AG04450 (cell line): ENCODE results near the gene MAP3K5. TPM values are rescaled to one million over a fixed set of nuclear protein-coding genes. Genes with fewer than 3 reads are reported as not detected.
"Not testable (repeated sequence)": the region's sequence is repeated elsewhere in the genome, so short reads cannot be mapped to it uniquely, and the experiment has no call there.

Experiments
- CTCF ChIA-PET: fragments of 300-600, 350-600 bp; formaldehyde crosslinking; extraction: SDS; loops from one replicate; lab custom pipeline; 2022; ENCODE audit warnings: antibody characterized with exemption, inconsistent platforms; lab: Charles Lee
- POLR2A ChIA-PET: fragments of 350-600 bp; formaldehyde crosslinking; extraction: SDS; loops from one replicate; lab custom pipeline; 2021; ENCODE audit warnings: antibody characterized with exemption, inconsistent platforms; lab: Yijun Ruan, JAX
- DNase-seq: peaks from one replicate; pipeline ENCODE4 v3.0.0-alpha.2; 2011; ENCODE audit warnings: low read depth, low spot score
- H3K27ac ChIP-seq: one replicate; pipeline ENCODE4 v1.5.1; 2012; ENCODE audit warnings: low read depth, low read length, control low read depth
- H3K27me3 ChIP-seq: one replicate; pipeline ENCODE4 v1.6.0; 2012; ENCODE audit warnings: low read length; ENCODE audit not compliant: control insufficient read depth, insufficient read depth
- H3K4me3 ChIP-seq: 2 replicates; pipeline ENCODE4 v1.5.1; 2011; ENCODE audit warnings: mild to moderate bottlenecking, low read depth, low read length, control low read depth
- H3K9me3 ChIP-seq: 2 replicates; pipeline ENCODE4 v1.5.1; 2012; ENCODE audit warnings: low read length; ENCODE audit not compliant: control insufficient read depth, insufficient read depth
- polyA plus RNA-seq: library from polyadenylated mRNA; depleted of rRNA; stranded (reverse); fragments of >200 nt; gene quantifications from 2 replicates; pipeline ENCODE4 v1.2.3, GENCODE V29; 2011
- TF ChIP-seq, protein P1 (sequence below): IDR thresholded peaks from 2 replicates; pipeline ENCODE4 v1.5.1; 2011; ENCODE audit warnings: low read depth, low read length, control low read depth, inconsistent platforms

MAP3K5 gene
- polyA plus RNA-seq, 1 experiment: 17.0 TPM

GRCh38 chr6:136594671-136595070 lies 197.6 kb downstream of the MAP3K5 start:
- CTCF ChIA-PET: interaction anchor here (1.0 to 2.2 kb wide), 2 partner anchors 13 to 198 kb away, joined by 4 to 8 read pairs; partner anchors contain the start of gene MAP3K5
- no peaks in the 10 kb centered on the region for H3K27me3 ChIP-seq
- peak overlapping the region; percentile 95 for H3K27ac ChIP-seq
- H3K4me3 ChIP-seq: no peak overlapping the region
- TF ChIP-seq, protein P1, sequence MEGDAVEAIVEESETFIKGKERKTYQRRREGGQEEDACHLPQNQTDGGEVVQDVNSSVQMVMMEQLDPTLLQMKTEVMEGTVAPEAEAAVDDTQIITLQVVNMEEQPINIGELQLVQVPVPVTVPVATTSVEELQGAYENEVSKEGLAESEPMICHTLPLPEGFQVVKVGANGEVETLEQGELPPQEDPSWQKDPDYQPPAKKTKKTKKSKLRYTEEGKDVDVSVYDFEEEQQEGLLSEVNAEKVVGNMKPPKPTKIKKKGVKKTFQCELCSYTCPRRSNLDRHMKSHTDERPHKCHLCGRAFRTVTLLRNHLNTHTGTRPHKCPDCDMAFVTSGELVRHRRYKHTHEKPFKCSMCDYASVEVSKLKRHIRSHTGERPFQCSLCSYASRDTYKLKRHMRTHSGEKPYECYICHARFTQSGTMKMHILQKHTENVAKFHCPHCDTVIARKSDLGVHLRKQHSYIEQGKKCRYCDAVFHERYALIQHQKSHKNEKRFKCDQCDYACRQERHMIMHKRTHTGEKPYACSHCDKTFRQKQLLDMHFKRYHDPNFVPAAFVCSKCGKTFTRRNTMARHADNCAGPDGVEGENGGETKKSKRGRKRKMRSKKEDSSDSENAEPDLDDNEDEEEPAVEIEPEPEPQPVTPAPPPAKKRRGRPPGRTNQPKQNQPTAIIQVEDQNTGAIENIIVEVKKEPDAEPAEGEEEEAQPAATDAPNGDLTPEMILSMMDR: no peak
- DNase-seq: no peak
- no peaks in the 10 kb centered on the region for H3K9me3 ChIP-seq
- POLR2A ChIA-PET: interaction anchor here (1.1 to 2.2 kb wide), 3 partner anchors 16 to 305 kb away, joined by 4 to 14 read pairs (median 7); partner anchors contain the start of genes BCLAF1 and MAP3K5

GRCh38 chr6:136593748-136594490 lies 198.4 kb downstream of the MAP3K5 start:
- POLR2A ChIA-PET: interaction anchor here (0.6 to 2.2 kb wide), 6 partner anchors 16 to 304 kb away, joined by 3 to 14 read pairs (median 6); partner anchors contain the start of genes BCLAF1 and MAP3K5
- peak; percentile 96 for DNase-seq
- peak overlapping the region; percentile 95 for H3K27ac ChIP-seq

DNA sequence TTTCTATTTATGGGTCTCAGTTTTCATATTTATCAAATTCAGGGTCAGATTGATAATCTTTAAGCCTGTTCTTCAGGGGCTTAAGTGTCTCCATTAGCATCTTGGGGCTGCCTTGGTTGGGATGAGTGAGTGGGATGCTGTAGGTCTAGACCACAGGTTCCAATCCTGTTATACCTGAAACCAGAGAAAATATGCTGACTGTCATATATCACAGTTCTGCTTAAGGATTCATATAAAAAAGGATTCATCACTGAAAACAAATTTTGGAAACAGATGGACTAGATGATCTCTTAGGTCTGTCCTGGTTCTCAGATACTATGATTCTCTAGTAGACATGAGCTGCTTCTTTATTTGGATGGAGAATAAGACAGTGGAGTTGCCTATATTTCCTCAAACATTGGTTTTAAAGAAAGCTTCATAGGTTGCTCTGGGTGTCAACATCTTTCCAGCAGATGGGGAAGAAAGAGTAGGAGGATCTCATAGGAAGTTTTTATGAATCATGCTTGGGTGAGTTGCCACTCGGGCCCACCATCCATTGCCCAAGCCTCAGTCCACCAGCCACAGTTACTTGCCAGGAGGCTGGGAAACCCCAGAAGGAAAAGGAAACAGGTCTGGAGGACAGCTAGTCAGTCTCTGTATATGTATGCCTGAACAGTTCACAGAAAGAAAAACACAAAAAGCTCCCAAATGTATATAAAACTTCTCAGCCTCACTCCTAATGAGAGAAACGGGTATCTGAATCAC lies 199.2 kb downstream of the MAP3K5 start:
- TF ChIP-seq, protein P1: no peak
- POLR2A ChIA-PET: interaction anchor here (0.5 to 2.2 kb wide), 6 partner anchors 17 to 303 kb away, joined by 3 to 14 read pairs (median 6); partner anchors contain the start of genes BCLAF1 and MAP3K5

More at GRCh38 chr6:136593748-136594490, 198.4 kb downstream of the MAP3K5 start:
- Histone ChIP-seq H3K4me3 (no peak overlapping the region; the same call in 1 of the 2 replicates), H3K9me3 (no peaks in the 10 kb centered on the region), H3K27me3 (no peaks in the 10 kb centered on the region)
- TF ChIP-seq, protein P1: no peak
- CTCF ChIA-PET: interaction anchor here (0.7 to 2.2 kb wide), 5 partner anchors 14 to 199 kb away, joined by 4 to 8 read pairs (median 5); partner anchors contain the start of gene MAP3K5

GRCh38 chr6:136591617-136592016 lies 200.7 kb downstream of the MAP3K5 start:
- Histone ChIP-seq H3K4me3 (no peak overlapping the region), H3K9me3 (no peaks in the 10 kb centered on the region), H3K27ac (no peak overlapping the region), H3K27me3 (no peaks in the 10 kb centered on the region)
- CTCF ChIA-PET: interaction anchor here (0.5 to 1.5 kb wide), 5 partner anchors 10 to 202 kb away, joined by 3 to 6 read pairs (median 5); partner anchors contain the start of gene MAP3K5
- DNase-seq: no peak
- POLR2A ChIA-PET: no interaction called here
- TF ChIP-seq, protein P1: no peak

More for the DNA sequence above, 199.2 kb downstream of the MAP3K5 start:
- H3K27me3 ChIP-seq: no peaks in the 10 kb centered on the region
- CTCF ChIA-PET: interaction anchor here (0.7 to 2.2 kb wide), 3 partner anchors 51 to 199 kb away, joined by 4 to 8 read pairs (median 5); partner anchors contain the start of gene MAP3K5
- no peaks in the 10 kb centered on the region for H3K9me3 ChIP-seq
- no peak for DNase-seq
- H3K4me3 ChIP-seq: no peak overlapping the region
- peak overlapping the region; percentile 93 for H3K27ac ChIP-seq

- POLR2A ChIA-PET: not testable (repeated sequence)
Observed at GRCh38 chr6:136590846-136591245, 201.4 kb downstream of the MAP3K5 start.

More at GRCh38 chr6:136590846-136591245, 201.4 kb downstream of the MAP3K5 start:
- H3K27ac ChIP-seq, DNase-seq, H3K27me3 ChIP-seq, H3K4me3 ChIP-seq, CTCF ChIA-PET, H3K9me3 ChIP-seq: not testable (repeated sequence)
